ENCODE data around the gene KIRREL3.
A peak's percentile ranks its signal among the peaks of the same experiment; 100 is the strongest.

The KIRREL3 gene

GRCh38 chr11:126498281-126498680, 502.3 kb downstream of the KIRREL3 start:
- no peak for DNase-seq

GRCh38 chr11:126497581-126498122, 502.9 kb downstream of the KIRREL3 start:
- DNase-seq: no peak

- DNase-seq: no peak
These were observed 503.8 kb downstream of the KIRREL3 start for GRCh38 chr11:126496576-126497337.

- no peak for DNase-seq
These were observed 505.0 kb downstream of the KIRREL3 start for GRCh38 chr11:126495281-126496220.

GRCh38 chr11:126494831-126495230, 505.7 kb downstream of the KIRREL3 start:
- no peak for DNase-seq

GRCh38 chr11:126492331-126493082, 508.1 kb downstream of the KIRREL3 start:
- DNase-seq: no peak

GRCh38 chr11:126491092-126491491, 509.5 kb downstream of the KIRREL3 start:
- peak; percentile 14 to 24 for DNase-seq

- no peak for DNase-seq
These were observed 510.5 kb downstream of the KIRREL3 start for GRCh38 chr11:126489836-126490660.

GRCh38 chr11:126488591-126489370, 511.8 kb downstream of the KIRREL3 start:
- no peak for DNase-seq

GRCh38 chr11:126487711-126488110, 512.9 kb downstream of the KIRREL3 start:
- DNase-seq: no peak

GRCh38 chr11:126485986-126486635, 514.5 kb downstream of the KIRREL3 start:
- DNase-seq: no peak

- DNase-seq: no peak
These were observed 515.4 kb downstream of the KIRREL3 start for GRCh38 chr11:126485021-126485792.

- no peak for DNase-seq
These were observed 516.3 kb downstream of the KIRREL3 start for GRCh38 chr11:126484266-126484665.

- DNase-seq: no peak
These were observed 516.9 kb downstream of the KIRREL3 start for GRCh38 chr11:126483621-126484195.

- no peak for DNase-seq
These were observed 517.9 kb downstream of the KIRREL3 start for GRCh38 chr11:126482586-126483108.

- no peak for DNase-seq
These were observed 519.3 kb downstream of the KIRREL3 start for GRCh38 chr11:126481303-126481680.

- DNase-seq: peak; percentile 56 to 69
These were observed 519.9 kb downstream of the KIRREL3 start for GRCh38 chr11:126480410-126481302.

GRCh38 chr11:126480015-126480409, 520.6 kb downstream of the KIRREL3 start:
- DNase-seq: no peak
